Suprapubic skin (tissue), 4 donors: Measurements from ENCODE around the gene WDR43. TPM values are rescaled to one million over a fixed set of nuclear protein-coding genes. Genes with fewer than 3 reads are reported as not detected.

Source experiments
- DNase-seq, 2 donors: peaks; one replicate each; pipeline ENCODE4 v3.0.0-alpha.2; 2019; ENCODE audit warnings: low spot score in 2 of 2
- H3K27ac ChIP-seq: fragments of 200-600 bp; sonication (generic); one replicate; pipeline ENCODE4 v1.5.1; 2019
- H3K27me3 ChIP-seq: fragments of 200-600 bp; sonication (generic); one replicate; pipeline ENCODE4 v1.5.1; 2019
- H3K36me3 ChIP-seq: fragments of 200-600 bp; sonication (generic); one replicate; pipeline ENCODE4 v1.5.1; 2019
- H3K4me1 ChIP-seq: fragments of 200-600 bp; sonication (generic); one replicate; pipeline ENCODE4 v1.5.1; 2019
- H3K4me3 ChIP-seq: fragments of 200-600 bp; sonication (generic); one replicate; pipeline ENCODE4 v1.5.1; 2019; ENCODE audit warnings: mild to moderate bottlenecking
- H3K9me3 ChIP-seq: fragments of 200-600 bp; sonication (generic); one replicate; pipeline ENCODE4 v1.5.1; 2019
- CTCF ChIP-seq, 2 donors: fragments of 200-600 bp in 1 of 2; fragments of 450-650 bp in 1 of 2; sonication (generic) in 1 of 2; IDR thresholded peaks; one replicate each; pipeline ENCODE4 v1.5.1; 2016 to 2019; ENCODE audit warnings: antibody characterized with exemption in 2 of 2, mild to moderate bottlenecking in 1 of 2, moderate library complexity in 1 of 2
- EP300 ChIP-seq: sonication (generic); formaldehyde crosslinking; IDR thresholded peaks from one replicate; pipeline ENCODE4 v1.6.1; 2017; ENCODE audit warnings: antibody characterized with exemption
- POLR2A ChIP-seq, 2 donors: fragments of 450-650 bp; IDR thresholded peaks; one replicate each; pipeline ENCODE4 v1.6.1; 2017; ENCODE audit warnings: antibody characterized with exemption in 2 of 2, mild to moderate bottlenecking in 2 of 2, moderate library complexity in 2 of 2
- POLR2AphosphoS5 ChIP-seq, 3 donors: sonication (generic); formaldehyde crosslinking; IDR thresholded peaks; one replicate each; pipeline ENCODE4 v1.6.1; 2017; ENCODE audit warnings: antibody characterized with exemption in 3 of 3
- WGBS: methylation state at CpG from one replicate; pipeline ENCODE4 v1.1.5; 2018; 5-methylcytosine and 5-hydroxymethylcytosine counted together
- total RNA-seq, 4 donors: library from RNA; depleted of rRNA; stranded (reverse); fragments of >200 nt; gene quantifications; one replicate each; pipeline ENCODE4 v1.1.0, GENCODE V29; 2016

WDR43 gene
- total RNA-seq, 4 donors from 2014 or later: 49.3 to 92.5 (median 62.2) TPM

DNA sequence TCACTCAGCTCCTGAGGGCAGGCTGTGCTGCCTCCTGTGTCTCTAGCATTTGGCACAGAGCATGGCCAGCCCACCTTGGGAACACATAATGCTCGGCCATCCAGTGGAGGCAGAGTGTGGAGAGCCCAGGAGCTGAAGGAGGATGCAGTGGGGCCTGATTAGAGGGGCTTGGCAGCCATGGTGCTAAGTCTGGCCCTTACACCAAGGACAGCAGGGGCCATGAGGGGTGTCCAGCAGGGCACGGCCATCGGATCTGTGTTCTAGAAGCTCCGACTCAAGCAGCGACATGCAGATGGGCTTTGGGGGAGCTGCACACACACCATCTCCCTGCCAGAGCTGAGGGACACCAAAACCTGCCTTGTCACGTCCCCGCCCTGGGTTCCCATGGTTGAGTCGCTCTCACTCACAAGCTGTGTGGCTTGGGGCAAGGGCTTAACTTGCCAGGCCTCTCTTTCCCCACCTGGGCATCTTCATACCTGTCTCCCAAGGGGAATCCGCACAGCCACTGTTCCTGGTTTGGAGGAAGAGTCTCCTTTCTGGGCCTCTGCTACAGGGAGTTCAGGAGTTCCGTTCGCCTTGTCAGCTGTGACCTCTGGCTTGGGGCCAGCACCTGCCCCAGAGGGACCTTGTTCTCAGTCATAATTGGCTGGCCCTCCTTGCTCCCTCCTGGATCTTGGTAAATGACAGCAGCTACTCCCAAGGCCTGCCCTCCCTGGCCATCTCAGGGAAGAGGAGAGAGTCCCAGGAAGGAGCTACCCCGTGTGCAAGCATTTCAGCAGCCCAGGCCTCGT, 85.3 kb downstream of the WDR43 start:
- Histone ChIP-seq H3K27ac (no peak overlapping the region), H3K4me3 (no peak overlapping the region), H3K36me3 (no peaks in the 10 kb centered on the region), H3K4me1 (peaks cover 35% of the 10 kb centered on the region), H3K9me3 (no peaks in the 10 kb centered on the region), H3K27me3 (no peaks in the 10 kb centered on the region)
- TF ChIP-seq POLR2AphosphoS5 (IDR thresholded peaks at IDR 0.05) (no peak), CTCF (IDR thresholded peaks at IDR 0.05) (no peak), POLR2A (IDR thresholded peaks at IDR 0.05) (no peak), EP300 (no peak)
- WGBS: 43% methylated on average over 9 of the region's 13 CpGs
- no peak for DNase-seq

- WGBS: 36% methylated on average over 3 of the region's 3 CpGs
- H3K27me3 ChIP-seq: no peaks in the 10 kb centered on the region
- no peak for TF ChIP-seq POLR2A (IDR thresholded peaks at IDR 0.05)
- no peak for TF ChIP-seq POLR2AphosphoS5 (IDR thresholded peaks at IDR 0.05)
- TF ChIP-seq EP300: no peak
- no peak for TF ChIP-seq CTCF (IDR thresholded peaks at IDR 0.05)
- DNase-seq: no peak
- H3K4me3 ChIP-seq: no peak overlapping the region
- H3K36me3 ChIP-seq: no peaks in the 10 kb centered on the region
- no peaks in the 10 kb centered on the region for H3K9me3 ChIP-seq
- peak overlapping the region; percentile 73 for H3K27ac ChIP-seq
- H3K4me1 ChIP-seq: peaks cover 35% of the 10 kb centered on the region
Measured at GRCh38 chr2:28980368-28981015, 86.0 kb downstream of the WDR43 start.

- H3K27ac ChIP-seq: peak within 1 kb of the TSS; percentile 73
- H3K27me3 ChIP-seq: no peaks in the 10 kb centered on the region
- H3K36me3 ChIP-seq: no peaks in the 10 kb centered on the region
- H3K4me3 ChIP-seq: no peak within 1 kb of the TSS
- no peaks in the 10 kb centered on the region for H3K9me3 ChIP-seq
- WGBS: 38% methylated on average over 7 of the region's 10 CpGs
- H3K4me1 ChIP-seq: peaks cover 35% of the 10 kb centered on the region
- no peak for DNase-seq
- TF ChIP-seq EP300: no peak
- no peak for TF ChIP-seq POLR2AphosphoS5 (IDR thresholded peaks at IDR 0.05)
- TF ChIP-seq CTCF (IDR thresholded peaks at IDR 0.05): no peak
- TF ChIP-seq POLR2A (IDR thresholded peaks at IDR 0.05): no peak
Measured at GRCh38 chr2:28981016-28981441, 86.6 kb downstream of the WDR43 start, which contains the start of gene TOGARAM2. Gene TOGARAM2 (plus strand): TSS chr2:28981298. CDS start chr2:28994835, 13,537 bp downstream.

- H3K4me3 ChIP-seq: no peak overlapping the region
- H3K27me3 ChIP-seq: no peaks in the 10 kb centered on the region
- H3K4me1 ChIP-seq: peaks cover 40% of the 10 kb centered on the region
- no peaks in the 10 kb centered on the region for H3K9me3 ChIP-seq
- TF ChIP-seq POLR2AphosphoS5 (IDR thresholded peaks at IDR 0.05) (no peak), CTCF (IDR thresholded peaks at IDR 0.05) (no peak), POLR2A (IDR thresholded peaks at IDR 0.05) (no peak), EP300 (no peak)
- H3K36me3 ChIP-seq: no peaks in the 10 kb centered on the region
- 61% methylated on average over 3 of the region's 11 CpGs for WGBS
- H3K27ac ChIP-seq: peak overlapping the region; percentile 73
- DNase-seq: no peak
Measured at GRCh38 chr2:28981620-28982376, 87.3 kb downstream of the WDR43 start.
